AG10803 (cell line): Measurements from ENCODE around the gene BMF.
A peak's percentile ranks its signal among the peaks of the same experiment; 100 is the strongest.

Source experiments
- DNase-seq: peaks from one replicate; pipeline ENCODE4 v3.0.0; 2010; ENCODE audit warnings: low read depth
- H3K4me3 ChIP-seq: 2 replicates; pipeline ENCODE4 v1.5.1; 2011; ENCODE audit warnings: mild to moderate bottlenecking, low read length, control low read depth
- CTCF ChIP-seq: conservative IDR thresholded peaks from 2 replicates; pipeline ENCODE4 v1.5.1; 2011; ENCODE audit warnings: mild to moderate bottlenecking, low read length, control low read depth, inconsistent platforms

The BMF gene

GRCh38 chr15:40048926-40049475 lies 59.7 kb downstream of the BMF start:
- DNase-seq, result no peak
- TF ChIP-seq CTCF, result no peak
- no peak overlapping the region for H3K4me3 ChIP-seq

- DNase-seq, result no peak
- no peak overlapping the region for H3K4me3 ChIP-seq
Measured at GRCh38 chr15:40048211-40048792, 60.4 kb downstream of the BMF start.

GRCh38 chr15:40047415-40048210 lies 61.1 kb downstream of the BMF start:
- H3K4me3 ChIP-seq, result no peak overlapping the region
- peak; percentile 65 for DNase-seq
- no peak for TF ChIP-seq CTCF

More at GRCh38 chr15:40048211-40048792, 60.4 kb downstream of the BMF start:
- no peak for TF ChIP-seq CTCF

GRCh38 chr15:40046721-40047414 lies 61.8 kb downstream of the BMF start:
- peak; percentile 65 for DNase-seq
- H3K4me3 ChIP-seq, result no peak overlapping the region
- no peak for TF ChIP-seq CTCF

- DNase-seq, result no peak
- H3K4me3 ChIP-seq, result no peak overlapping the region
- TF ChIP-seq CTCF, result no peak
Measured at GRCh38 chr15:40045572-40046217, 63.0 kb downstream of the BMF start.

GRCh38 chr15:40044717-40045571 lies 63.7 kb downstream of the BMF start:
- H3K4me3 ChIP-seq, result peak overlapping the region; percentile 14
- peak; percentile 85 for TF ChIP-seq CTCF
- DNase-seq, result peak; percentile 79
